IMR-90 (cell line): ENCODE results near the gene NLRP3. TPM values are rescaled to one million over a fixed set of nuclear protein-coding genes. Genes with fewer than 3 reads are reported as not detected.
"Not testable (repeated sequence)": the region's sequence is repeated elsewhere in the genome, so short reads cannot be mapped to it uniquely, and the experiment has no call there.

Experiments
- ATAC-seq: fragments of 200-7000 bp; cut with Tn5 transposase; 2 replicates; pipeline ENCODE4 v1.9.1; 2020; ENCODE audit warnings: low read depth, mild to moderate bottlenecking, moderate library complexity
- BruUV-seq: library from RNA; stranded (reverse); fragments of 400-500 nt; replicated peaks from 2 replicates; lab custom pipeline; 2021; lab: Mats Ljungman, UMichigan
- CTCF ChIA-PET: fragments of 300-600 bp; formaldehyde crosslinking; extraction: SDS; loops from one replicate; lab custom pipeline; 2021; ENCODE audit warnings: antibody characterized with exemption; lab: Yijun Ruan, JAX
- POLR2A ChIA-PET: fragments of 300-600 bp; sonication (Branson Sonifier 250); formaldehyde crosslinking; loops from one replicate; lab custom pipeline; 2022; ENCODE audit warnings: antibody characterized with exemption; ENCODE audit not compliant: unreplicated experiment; lab: Charles Lee
- DNase-seq: peaks from one replicate; pipeline ENCODE4 v3.0.0; 2013
- H2AFZ ChIP-seq: replicated peaks from 2 replicates; pipeline ENCODE3; 2013; ENCODE audit warnings: low read length, mild to moderate bottlenecking; ENCODE audit not compliant: poor library complexity
- H2AK5ac ChIP-seq: 2 replicates; pipeline ENCODE4 v1.6.1; 2013; ENCODE audit warnings: low read depth, low read length, inconsistent platforms
- H2AK9ac ChIP-seq: replicated peaks from 2 replicates; pipeline ENCODE3; 2013; ENCODE audit warnings: mild to moderate bottlenecking, low read depth, low read length, moderate library complexity; ENCODE audit not compliant: poor library complexity
- H2BK120ac ChIP-seq: 2 replicates; pipeline ENCODE4 v1.6.1; 2013; ENCODE audit warnings: low read depth, low read length, inconsistent platforms
- H2BK15ac ChIP-seq: 3 replicates; pipeline ENCODE4 v1.6.1; 2013; ENCODE audit warnings: low read depth, low read length, inconsistent platforms
- H2BK20ac ChIP-seq: 2 replicates; pipeline ENCODE4 v1.6.1; 2013; ENCODE audit warnings: low read depth, mild to moderate bottlenecking, inconsistent platforms, low read length, moderate library complexity
- H2BK5ac ChIP-seq: 2 replicates; pipeline ENCODE4 v1.6.1; 2013; ENCODE audit warnings: mild to moderate bottlenecking, low read depth, low read length, inconsistent platforms; ENCODE audit not compliant: poor library complexity, severe bottlenecking
- H3K14ac ChIP-seq: replicated peaks from 2 replicates; pipeline ENCODE4 v1.6.1; 2013; ENCODE audit warnings: low read depth, low read length, inconsistent platforms
- H3K18ac ChIP-seq: 2 replicates; pipeline ENCODE4 v1.6.1; 2013; ENCODE audit warnings: low read depth, low read length, control low read depth
- H3K23ac ChIP-seq: 2 replicates; pipeline ENCODE4 v1.6.1; 2013; ENCODE audit warnings: low read depth, low read length, inconsistent platforms
- H3K27ac ChIP-seq: 2 replicates; pipeline ENCODE4 v1.5.1; 2013; ENCODE audit warnings: mild to moderate bottlenecking, control low read depth, low read length; ENCODE audit not compliant: insufficient read depth
- H3K27me3 ChIP-seq: 2 replicates; pipeline ENCODE4 v1.6.1; 2013; ENCODE audit warnings: low read length; ENCODE audit not compliant: control insufficient read depth, insufficient read depth
- H3K36me3 ChIP-seq: 2 replicates; pipeline ENCODE4 v1.6.1; 2013; ENCODE audit warnings: low read length, mixed read lengths; ENCODE audit not compliant: control insufficient read depth, insufficient read depth
- H3K4ac ChIP-seq: 2 replicates; pipeline ENCODE4 v1.6.1; 2013; ENCODE audit warnings: low read depth, low read length, inconsistent platforms
- H3K4me1 ChIP-seq: 2 replicates; pipeline ENCODE4 v1.6.1; 2013; ENCODE audit warnings: low read length, mixed read lengths; ENCODE audit not compliant: control insufficient read depth, insufficient read depth
- H3K4me2 ChIP-seq: 2 replicates; pipeline ENCODE4 v1.6.1; 2013; ENCODE audit warnings: low read depth, mild to moderate bottlenecking, control low read depth, low read length, moderate library complexity
- H3K4me3 ChIP-seq: 2 replicates; pipeline ENCODE4 v1.5.1; 2013; ENCODE audit warnings: low read depth, mild to moderate bottlenecking, control low read depth, low read length, moderate library complexity; ENCODE audit not compliant: insufficient read depth
- H3K56ac ChIP-seq: 2 replicates; pipeline ENCODE4 v1.6.1; 2013; ENCODE audit warnings: low read length, inconsistent platforms; ENCODE audit not compliant: insufficient read depth; ENCODE audit errors: extremely low read depth
- H3K79me1 ChIP-seq, 2 experiments: 2 replicates each; pipeline ENCODE4 v1.6.1; 2013; ENCODE audit warnings: low read length in 2 of 2, inconsistent platforms in 1 of 2, low read depth in 1 of 2
- H3K9ac ChIP-seq: 2 replicates; pipeline ENCODE4 v1.6.1; 2013; ENCODE audit warnings: low read depth, low read length, control low read depth
- H3K9me1 ChIP-seq: 2 replicates; pipeline ENCODE4 v1.6.1; 2013; ENCODE audit warnings: low read length, inconsistent platforms; ENCODE audit not compliant: insufficient read depth
- H3K9me3 ChIP-seq: 2 replicates; pipeline ENCODE4 v1.6.1; 2013; ENCODE audit warnings: low read length; ENCODE audit not compliant: control insufficient read depth, insufficient read depth
- H4K20me1 ChIP-seq: 2 replicates; pipeline ENCODE4 v1.6.1; 2013; ENCODE audit warnings: low read length, inconsistent platforms; ENCODE audit not compliant: insufficient read depth
- H4K5ac ChIP-seq: 2 replicates; pipeline ENCODE4 v1.6.1; 2013; ENCODE audit warnings: mild to moderate bottlenecking, low read depth, low read length, control low read depth
- H4K8ac ChIP-seq, 2 experiments: 2 replicates each; pipeline ENCODE4 v1.6.1; 2013; ENCODE audit warnings: low read depth in 2 of 2, low read length in 2 of 2, control low read depth in 1 of 2, inconsistent platforms in 1 of 2
- H4K91ac ChIP-seq: 2 replicates; pipeline ENCODE4 v1.6.1; 2013; ENCODE audit warnings: low read depth, low read length, inconsistent platforms; ENCODE audit not compliant: insufficient read depth
- RCOR1 ChIP-seq: IDR thresholded peaks from 2 replicates; pipeline ENCODE4 v1.6.1; 2012; ENCODE audit warnings: mild to moderate bottlenecking, low read length, improper control_type of control experiment; ENCODE audit not compliant: insufficient replicate concordance
- SMC3 ChIP-seq: fragments of 150-350 bp; IDR thresholded peaks from 2 replicates; pipeline ENCODE4 v1.6.1; 2016; ENCODE audit warnings: low read depth, mild to moderate bottlenecking, antibody characterized with exemption, low read length, moderate library complexity
- WGBS, 2 experiments: methylation state at CpG; one replicate each; pipeline versions ENCODE4 v1.1.5 to v1.1.7; 2013; ENCODE audit warnings: missing lambda C conversion rate in 2 of 2; ENCODE audit not compliant: insufficient read length in 1 of 2; ENCODE audit errors: extremely low coverage in 2 of 2; 5-methylcytosine and 5-hydroxymethylcytosine counted together
- dilution Hi-C: fragments of 300-500 bp; cut with HindIII; formaldehyde crosslinking; loops from one replicate; pipeline ENCODE4 v1.14.3; 2018; ENCODE audit warnings: low sequenced_read_pairs; ENCODE audit not compliant: unreplicated experiment
- in situ Hi-C: fragments of 300-500 bp; cut with MboI; formaldehyde crosslinking; loops from 3 replicates; pipeline ENCODE4 v1.14.3; 2019; ENCODE audit warnings: low sequenced_read_pairs, inconsistent platforms, mixed read lengths
- intact Hi-C: fragments of 100-400 bp; cut with micrococcal nuclease; formaldehyde crosslinking; loops from 2 replicates; pipeline ENCODE4 v1.10.0; 2022
- polyA plus RNA-seq, 3 experiments: library from polyadenylated mRNA; depleted of rRNA; stranded (reverse); fragments of >200 nt; gene quantifications; 2 replicates each; pipeline ENCODE4 v1.2.3, GENCODE V29; 2012; ENCODE audit warnings: low replicate concordance in 1 of 3
- total RNA-seq: library from RNA; depleted of rRNA; stranded (reverse); fragments of >200 nt; gene quantifications from 2 replicates; pipeline ENCODE4 v1.2.3, GENCODE V29; 2012

NLRP3 gene
- total and polyA plus RNA-seq, 2 of the 4 experiments (the other 2 are of a cell fraction), result 0.18 TPM; not detected in 1

DNA sequence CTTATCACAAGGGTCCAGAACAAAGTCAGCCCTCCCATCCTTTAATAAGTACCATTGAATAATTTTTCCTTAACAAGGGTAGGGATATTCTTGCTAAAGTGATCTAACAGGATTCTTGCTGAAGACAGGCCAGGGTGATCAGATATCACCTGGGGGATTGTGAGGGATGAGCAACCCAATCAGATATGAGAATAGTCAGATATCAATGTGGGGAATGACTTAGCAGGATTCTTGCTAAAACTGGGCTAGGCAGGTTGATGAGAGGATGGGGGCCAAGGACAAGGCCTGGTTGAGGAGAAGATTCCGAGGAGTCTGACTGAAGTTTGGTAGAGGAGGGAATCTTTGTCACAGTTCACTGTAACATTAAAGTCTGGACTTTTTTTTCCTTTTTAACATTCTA lies 23.9 kb upstream of the NLRP3 start:
- Histone ChIP-seq H2BK20ac (no peak overlapping the region), H3K9ac (no peak overlapping the region), H3K4me3 (no peak overlapping the region), H3K56ac (no peak overlapping the region), H3K4me2 (no peak overlapping the region), H3K23ac (no peak overlapping the region), H3K36me3 (no peaks in the 10 kb centered on the region), H2AK9ac (no peak overlapping the region), H4K20me1 (no peaks in the 10 kb centered on the region), H4K91ac (no peak overlapping the region), H3K9me1 (no peaks in the 10 kb centered on the region), H2BK120ac (no peak overlapping the region), H3K14ac (no peak overlapping the region), H4K5ac (no peak overlapping the region), H3K18ac (no peak overlapping the region), H2BK5ac (no peak overlapping the region), H3K79me1 (no peaks in the 10 kb centered on the region), H3K4me1 (no peaks in the 10 kb centered on the region), H2BK15ac (no peak overlapping the region), H2AFZ (no peak overlapping the region), H3K9me3 (no peaks in the 10 kb centered on the region), H3K27ac (no peak overlapping the region), H2AK5ac (no peak overlapping the region), H4K8ac (no peak overlapping the region), H3K4ac (no peak overlapping the region), H3K27me3 (no peaks in the 10 kb centered on the region)
- no peak for DNase-seq
- ATAC-seq, result no peak
- POLR2A ChIA-PET, result no interaction called here
- no TSS peak for BruUV-seq
- intact Hi-C loops (loop anchor here (5.0 kb wide), 1 partner anchor 1415 kb away; no protein-coding TSS in a partner anchor), in situ Hi-C loops (no loop called here), dilution Hi-C loops (no loop called here)
- CTCF ChIA-PET, result no interaction called here
- TF ChIP-seq RCOR1, result no peak
- no peak for TF ChIP-seq SMC3
- no CpG with 5 or more reads among the region's 1 CpG for WGBS, 2 experiments

DNA sequence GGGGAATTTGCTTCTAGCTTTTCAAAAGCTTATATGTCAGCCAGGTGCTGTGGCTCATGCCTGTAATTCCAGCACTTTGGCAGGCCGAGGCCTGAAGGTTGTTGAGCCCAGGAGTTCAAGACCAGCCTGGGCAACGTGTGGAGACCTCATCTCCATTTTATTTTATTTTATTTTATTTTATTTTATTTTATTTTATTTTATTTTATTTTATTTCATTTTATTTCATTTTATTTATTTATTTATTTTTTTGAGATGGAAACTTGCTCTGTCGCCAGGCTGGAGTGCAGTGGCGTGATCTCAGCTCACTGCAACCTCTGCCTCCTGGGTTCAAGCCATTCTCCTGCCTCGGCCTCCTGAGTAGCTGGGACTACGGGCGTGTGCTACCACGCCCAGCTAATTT lies 20.9 kb upstream of the NLRP3 start:
- ATAC-seq, H4K91ac ChIP-seq, H4K5ac ChIP-seq, H3K4me2 ChIP-seq, POLR2A ChIA-PET, H3K14ac ChIP-seq, H3K9me1 ChIP-seq, H3K4ac ChIP-seq, H2BK5ac ChIP-seq, BruUV-seq, H3K27me3 ChIP-seq, H3K56ac ChIP-seq, H3K23ac ChIP-seq, H2BK15ac ChIP-seq, H3K36me3 ChIP-seq, H3K4me1 ChIP-seq, H4K8ac ChIP-seq, H2BK20ac ChIP-seq, intact Hi-C loops, H2BK120ac ChIP-seq, H3K79me1 ChIP-seq, H3K18ac ChIP-seq, H4K20me1 ChIP-seq, DNase-seq, CTCF ChIA-PET, H3K27ac ChIP-seq, H2AK5ac ChIP-seq, H2AFZ ChIP-seq, H2AK9ac ChIP-seq, in situ Hi-C loops, dilution Hi-C loops, H3K9ac ChIP-seq, H3K4me3 ChIP-seq, H3K9me3 ChIP-seq: not testable (repeated sequence)
- 41% methylated on average over 4 of the region's 8 CpGs; no CpG with 5 or more reads in 1 of the 2 experiments for WGBS, 2 experiments
